NCI-H510A treated with DMSO at 0.1 percent for 48 hours (cell line): ENCODE data around the gene PEBP1.
"Not testable (repeated sequence)": the region's sequence is repeated elsewhere in the genome, so short reads cannot be mapped to it uniquely, and the experiment has no call there.

Source experiments
- DNase-seq: peaks from one replicate; lab custom pipeline; 2025; lab: John Stamatoyannopoulos, UW

The PEBP1 gene

DNA sequence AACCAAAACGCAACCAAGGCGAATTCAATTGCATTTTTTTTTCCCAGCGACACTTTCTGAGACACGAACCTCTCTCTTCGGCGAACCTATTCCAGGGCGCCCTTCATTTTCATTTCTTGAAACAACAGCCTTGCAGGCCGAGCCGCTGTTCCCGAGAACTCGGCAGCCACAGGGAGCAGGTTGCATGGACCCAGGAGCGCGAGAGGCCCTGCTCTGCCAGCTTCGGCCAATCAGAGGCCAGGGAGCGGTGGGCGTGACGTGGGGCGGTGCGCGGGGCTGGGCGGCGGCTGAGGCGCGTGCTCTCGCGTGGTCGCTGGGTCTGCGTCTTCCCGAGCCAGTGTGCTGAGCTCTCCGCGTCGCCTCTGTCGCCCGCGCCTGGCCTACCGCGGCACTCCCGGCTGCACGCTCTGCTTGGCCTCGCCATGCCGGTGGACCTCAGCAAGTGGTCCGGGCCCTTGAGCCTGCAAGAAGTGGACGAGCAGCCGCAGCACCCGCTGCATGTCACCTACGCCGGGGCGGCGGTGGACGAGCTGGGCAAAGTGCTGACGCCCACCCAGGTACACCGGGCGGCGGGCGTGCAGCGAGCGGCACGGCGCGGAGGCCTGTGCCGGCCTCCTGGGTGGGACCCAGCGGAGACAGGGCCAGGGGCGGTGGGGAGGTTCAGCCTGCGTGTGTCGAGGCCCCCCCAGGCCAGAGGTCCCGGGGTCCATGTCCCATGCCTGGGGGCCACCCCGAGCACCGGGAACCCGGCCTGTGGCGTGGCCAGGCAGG, at the start of gene PEBP1:
Gene PEBP1 (plus strand): TSS at position 337 of the 771 bp plus-strand sequence. CDS start 86 bp downstream, at position 423.
- DNase-seq: peak; percentile 95

DNA sequence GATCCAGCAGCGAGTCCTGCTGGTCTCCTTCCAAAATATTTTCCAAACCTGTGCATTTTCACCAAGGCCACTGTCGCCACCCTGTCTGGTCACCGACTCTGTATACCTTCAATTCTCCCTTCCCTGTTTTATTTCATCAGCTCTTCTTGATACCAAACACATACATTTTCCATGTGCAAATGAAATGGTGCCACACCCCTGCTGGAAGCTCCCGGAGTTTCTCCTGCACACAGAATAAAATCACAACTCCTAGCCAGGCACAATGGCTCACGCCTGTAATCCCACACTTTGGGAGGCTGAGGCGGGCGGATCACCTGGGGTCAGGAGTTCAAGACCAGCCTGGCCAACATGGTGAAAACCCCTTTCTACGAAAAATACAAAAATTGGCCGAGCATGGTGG, 46.1 kb upstream of the PEBP1 start:
- no peak for DNase-seq

GRCh38 chr12:118094039-118094438, 41.9 kb upstream of the PEBP1 start:
- DNase-seq: no peak

- DNase-seq: no peak
Observed at GRCh38 chr12:118098401-118098800, 37.5 kb upstream of the PEBP1 start.

GRCh38 chr12:118098911-118099671, 36.8 kb upstream of the PEBP1 start:
- peak; percentile 55 for DNase-seq

DNA sequence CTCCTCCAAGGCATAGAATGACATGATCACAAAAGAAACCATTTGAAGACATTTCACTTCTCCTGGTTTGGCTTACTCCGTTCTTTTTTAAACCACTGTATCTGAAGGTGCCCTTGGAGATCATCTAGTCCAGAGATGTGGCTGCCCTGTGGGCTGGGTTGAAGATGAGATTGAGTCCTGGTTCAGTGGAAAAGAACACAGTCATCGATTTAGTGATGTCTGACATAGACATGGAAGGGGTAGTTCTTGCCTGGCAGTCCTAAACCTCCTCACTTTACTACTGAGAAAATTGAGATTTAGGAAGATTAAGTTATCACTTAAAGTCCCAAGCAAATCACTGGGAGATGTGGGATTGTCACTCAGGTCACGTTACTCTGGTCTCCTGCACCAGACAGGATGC, 34.9 kb upstream of the PEBP1 start:
- DNase-seq: no peak

DNA sequence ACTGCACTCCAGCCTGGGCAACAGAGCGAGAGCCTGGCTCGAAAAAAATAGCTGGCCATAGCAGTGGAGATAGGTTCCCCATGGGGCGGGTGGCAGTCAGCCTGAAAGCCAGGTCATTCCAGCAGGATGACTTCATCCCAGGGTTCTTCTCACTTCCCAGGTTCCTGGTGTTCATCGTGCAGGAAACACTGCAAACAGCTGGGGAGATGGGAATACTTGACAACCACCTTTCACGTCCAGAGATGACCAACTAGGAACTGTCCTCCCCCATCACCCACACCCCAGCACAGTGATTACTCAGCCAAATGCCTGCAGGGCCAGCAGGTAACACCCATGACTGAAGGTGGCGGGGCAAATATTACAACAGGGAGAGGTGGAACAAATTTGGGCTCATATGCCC, 33.9 kb upstream of the PEBP1 start:
- no peak for DNase-seq

DNA sequence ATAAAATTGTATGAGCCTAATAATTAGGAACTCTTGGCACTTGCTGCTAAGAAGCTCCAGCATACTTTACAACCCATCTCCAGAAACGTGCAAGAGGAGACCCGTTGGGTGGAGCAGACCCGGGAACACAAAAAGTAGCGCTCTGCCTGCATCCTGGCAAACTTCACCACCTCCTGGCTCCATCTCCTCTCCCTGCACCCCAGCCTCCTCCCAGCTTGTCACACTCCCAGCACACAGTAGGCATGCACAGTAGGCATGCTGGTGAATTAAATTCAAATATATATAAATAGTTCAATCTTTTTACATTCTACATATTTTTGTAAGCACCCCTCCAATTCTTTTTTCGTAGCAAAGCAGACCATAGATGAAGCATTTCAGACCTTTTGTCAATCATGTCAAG, 33.3 kb upstream of the PEBP1 start:
- DNase-seq: no peak

- DNase-seq: peak; percentile 89
Observed at GRCh38 chr12:118103201-118103600, 32.7 kb upstream of the PEBP1 start.

DNA sequence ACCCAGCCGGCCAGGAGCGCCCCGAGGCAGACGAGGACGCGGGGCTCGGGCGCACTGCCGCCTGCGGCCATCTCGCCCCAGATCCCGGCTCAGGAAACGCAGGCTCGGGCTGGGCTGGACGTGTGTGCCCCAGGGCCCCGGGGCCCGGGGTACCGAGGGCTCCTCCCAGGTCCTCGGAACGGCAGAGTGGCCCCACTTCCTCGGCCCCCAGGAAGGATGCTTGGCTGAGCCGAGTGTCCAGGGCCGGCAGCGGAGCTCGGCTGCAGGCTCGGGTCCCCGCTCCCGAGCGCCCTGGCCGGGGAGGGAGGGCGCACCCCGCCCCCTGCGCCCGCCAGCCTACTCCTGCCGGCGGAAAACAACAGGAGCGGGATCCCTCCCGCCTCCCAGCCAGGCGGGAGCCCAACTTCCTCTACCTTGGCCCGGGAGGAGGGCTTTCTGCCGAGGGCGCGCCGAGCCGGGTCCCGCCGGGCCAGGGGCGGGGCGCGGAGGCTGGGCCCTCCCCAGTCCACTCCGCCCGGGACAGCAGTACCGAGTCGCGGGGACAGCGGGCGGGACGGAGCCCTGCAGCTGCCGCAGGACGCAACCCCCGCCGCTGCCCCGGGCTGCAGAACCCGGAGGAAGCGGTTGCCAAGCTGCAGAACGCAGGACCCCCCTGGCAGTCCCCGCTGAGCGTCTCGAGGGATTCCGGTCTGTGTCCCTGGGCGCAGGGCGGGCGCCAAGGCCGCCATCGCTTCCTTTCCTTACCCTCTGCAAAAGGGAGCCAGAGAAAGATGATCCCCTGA, 32.1 kb upstream of the PEBP1 start, which contains the start of gene VSIG10:
Gene VSIG10 (minus strand): TSS at position 411 of the 782 bp plus-strand sequence. CDS start 340 bp downstream, at position 71.
- DNase-seq: peak; percentile 84

GRCh38 chr12:118107011-118107410, 28.9 kb upstream of the PEBP1 start:
- no peak for DNase-seq

DNA sequence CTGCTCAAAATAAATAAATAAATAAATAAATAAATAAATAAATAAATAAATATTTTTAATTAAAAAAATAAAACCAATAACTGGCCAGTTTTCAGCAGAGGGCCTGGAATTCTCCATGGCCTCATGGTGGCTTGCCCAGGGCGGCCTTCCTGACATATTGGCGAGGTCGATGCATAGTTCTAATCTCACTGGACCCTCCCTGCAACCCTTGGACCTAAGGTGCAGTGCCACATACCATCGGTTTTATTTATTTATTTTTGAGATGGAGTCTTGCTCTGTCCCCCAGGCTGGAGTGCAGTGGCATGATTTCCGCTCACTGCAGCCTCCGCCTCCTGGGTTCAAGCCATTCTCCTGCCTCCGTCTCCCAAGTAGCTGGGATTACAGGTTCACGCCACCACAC, 28.2 kb upstream of the PEBP1 start:
- no peak for DNase-seq

- DNase-seq: no peak
Observed at GRCh38 chr12:118109088-118109487, 26.8 kb upstream of the PEBP1 start.

- DNase-seq: no peak
Observed at GRCh38 chr12:118119449-118119879, 16.5 kb upstream of the PEBP1 start.

GRCh38 chr12:118120579-118121363, 15.2 kb upstream of the PEBP1 start:
- peak; percentile 79 for DNase-seq

DNA sequence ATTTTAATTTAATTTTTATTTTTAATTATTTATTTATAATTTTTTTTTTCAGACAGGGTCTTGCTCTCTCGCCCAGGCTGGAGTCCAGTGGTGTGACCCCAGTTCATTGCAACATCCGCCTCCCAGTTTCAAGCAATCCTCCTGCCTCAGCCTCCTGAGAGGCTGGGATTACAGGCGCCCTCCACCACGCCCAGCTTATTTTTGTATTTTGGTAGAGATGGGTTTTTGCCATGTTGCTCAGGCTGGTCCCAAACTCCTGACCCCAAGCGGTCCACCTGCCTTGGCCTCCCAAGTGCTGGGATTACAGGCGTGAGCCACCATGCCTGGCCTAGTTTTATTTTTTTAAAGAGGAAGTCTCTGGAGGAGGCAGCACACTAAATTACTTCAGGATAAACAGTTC, 13.7 kb upstream of the PEBP1 start:
- no peak for DNase-seq

DNA sequence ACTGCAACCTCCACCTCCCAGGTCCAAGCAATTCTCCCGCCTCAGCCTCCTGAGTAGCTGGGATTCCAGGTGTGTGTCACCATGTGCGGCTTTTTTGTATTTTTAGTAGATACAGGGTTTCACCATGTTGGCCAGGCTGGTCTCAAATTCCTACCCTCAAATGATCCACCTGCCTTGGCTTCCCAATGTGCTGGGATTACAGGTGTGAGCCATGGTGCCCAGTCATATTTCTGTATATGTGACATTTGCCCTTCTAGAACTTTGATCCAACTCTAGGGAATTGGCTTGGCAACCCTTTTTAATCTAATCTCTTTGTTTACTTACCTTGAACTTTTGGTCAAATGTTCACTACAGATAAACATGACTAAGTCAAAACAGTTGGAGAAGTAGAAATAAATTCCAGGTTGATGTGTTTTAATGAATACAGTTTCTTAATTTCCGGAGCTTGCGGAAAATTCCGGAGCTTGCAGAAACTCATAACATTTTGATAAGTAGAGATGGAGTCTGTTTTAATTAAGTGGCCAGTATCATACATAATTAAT, 11.5 kb upstream of the PEBP1 start:
- DNase-seq: no peak

GRCh38 chr12:118125743-118126118, 10.2 kb upstream of the PEBP1 start:
- DNase-seq: no peak

DNA sequence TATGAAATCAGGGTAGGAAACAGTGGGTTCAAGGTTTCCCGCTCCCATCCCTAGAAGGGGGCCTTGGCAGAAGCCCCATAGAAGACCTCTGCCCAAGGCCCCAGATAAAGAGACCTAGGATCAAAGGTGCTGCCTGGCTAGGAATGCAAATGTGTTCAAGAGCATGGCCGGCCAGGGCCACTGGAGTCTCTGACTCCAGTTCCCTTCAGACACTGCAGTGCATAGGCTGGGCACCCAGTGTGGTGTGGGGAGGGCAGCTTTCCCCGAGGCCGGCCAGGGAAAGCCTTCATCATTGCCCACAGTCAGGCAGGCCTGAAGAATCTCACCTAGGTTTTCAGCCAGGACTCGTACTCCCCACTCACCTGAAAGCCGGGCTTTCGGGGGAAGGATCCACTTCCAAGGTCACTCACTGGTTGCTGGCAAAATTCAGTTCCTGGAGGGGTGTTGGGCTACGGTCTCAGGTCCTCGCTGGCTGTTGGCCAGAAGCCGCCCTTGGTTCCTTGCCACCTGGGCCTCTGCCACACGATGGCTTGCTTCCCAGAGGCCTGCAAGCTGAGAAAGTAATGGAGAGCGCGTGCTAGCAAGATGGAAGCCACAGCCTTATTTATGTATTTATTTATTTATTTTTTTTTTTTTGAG, 9.7 kb upstream of the PEBP1 start:
- DNase-seq: no peak

GRCh38 chr12:118127867-118128266, 8.1 kb upstream of the PEBP1 start:
- no peak for DNase-seq

GRCh38 chr12:118129436-118129835, 6.5 kb upstream of the PEBP1 start:
- not testable (repeated sequence) for DNase-seq
